Ishikawa (cell line): Measurements from ENCODE around the gene ETV6.

Experiments used
- CREB1 ChIP-seq: IDR thresholded peaks from 2 replicates; pipeline ENCODE4 v1.6.1; 2012; ENCODE audit warnings: low read depth
- EGR1 ChIP-seq: IDR thresholded peaks from 2 replicates; pipeline ENCODE4 v1.6.1; 2012
- EP300 ChIP-seq: IDR thresholded peaks from 2 replicates; pipeline ENCODE4 v1.6.1; 2012; ENCODE audit warnings: borderline replicate concordance
- RAD21 ChIP-seq: IDR thresholded peaks from 2 replicates; pipeline ENCODE4 v1.6.1; 2012; ENCODE audit warnings: low read depth
- TCF12 ChIP-seq: IDR thresholded peaks from 2 replicates; pipeline ENCODE4 v1.6.1; 2012; ENCODE audit warnings: low read depth
- TEAD4 ChIP-seq: IDR thresholded peaks from 2 replicates; pipeline ENCODE4 v1.6.1; 2012
- YY1 ChIP-seq: IDR thresholded peaks from 2 replicates; pipeline ENCODE4 v1.6.1; 2012; ENCODE audit warnings: low read depth
- TF ChIP-seq, protein P1 (sequence below): IDR thresholded peaks from 2 replicates; pipeline ENCODE4 v1.6.1; 2012

DNA sequence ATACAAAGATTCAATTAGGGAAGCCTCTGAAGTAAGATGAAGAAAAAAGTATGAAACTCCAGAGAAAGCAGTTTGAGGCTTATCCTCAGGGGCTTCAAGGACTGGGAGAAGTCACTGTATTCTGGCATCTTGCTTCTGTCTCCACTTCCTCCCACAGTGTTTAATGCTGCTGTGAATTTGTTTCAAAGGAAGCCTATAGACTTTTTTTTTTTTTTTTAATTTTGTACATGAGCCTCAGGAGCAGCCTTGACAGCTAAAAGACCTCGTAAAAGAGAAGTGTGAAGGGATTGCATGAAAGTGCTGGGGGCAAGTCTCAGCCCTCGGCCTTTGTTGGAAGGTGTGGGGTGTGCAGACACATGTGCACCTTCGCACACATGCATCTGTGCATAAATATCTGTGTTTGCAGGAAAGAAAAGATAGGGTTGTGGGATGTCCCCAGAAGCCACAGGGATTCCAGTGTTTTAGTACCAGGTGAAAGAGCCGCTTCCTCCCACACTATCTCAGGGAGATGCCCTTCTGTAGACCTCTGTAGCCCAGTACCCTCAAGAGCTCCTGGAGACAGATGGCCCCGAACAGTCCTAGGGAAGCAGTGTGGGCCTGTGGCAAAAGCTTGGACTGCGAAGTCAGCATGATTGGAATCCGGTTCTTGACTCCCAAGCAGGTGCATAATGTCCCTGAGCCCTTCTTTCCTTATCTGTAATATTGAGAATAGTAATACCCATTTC lies 227.8 kb downstream of the ETV6 start:
- TF ChIP-seq CREB1 (no peak), EGR1 (no peak), RAD21 (no peak), EP300 (no peak), TEAD4 (no peak), TCF12 (no peak), YY1 (no peak)
- TF ChIP-seq, protein P1, sequence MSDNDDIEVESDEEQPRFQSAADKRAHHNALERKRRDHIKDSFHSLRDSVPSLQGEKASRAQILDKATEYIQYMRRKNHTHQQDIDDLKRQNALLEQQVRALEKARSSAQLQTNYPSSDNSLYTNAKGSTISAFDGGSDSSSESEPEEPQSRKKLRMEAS: no peak
